ENCODE results near the gene GNAZ.

DNA sequence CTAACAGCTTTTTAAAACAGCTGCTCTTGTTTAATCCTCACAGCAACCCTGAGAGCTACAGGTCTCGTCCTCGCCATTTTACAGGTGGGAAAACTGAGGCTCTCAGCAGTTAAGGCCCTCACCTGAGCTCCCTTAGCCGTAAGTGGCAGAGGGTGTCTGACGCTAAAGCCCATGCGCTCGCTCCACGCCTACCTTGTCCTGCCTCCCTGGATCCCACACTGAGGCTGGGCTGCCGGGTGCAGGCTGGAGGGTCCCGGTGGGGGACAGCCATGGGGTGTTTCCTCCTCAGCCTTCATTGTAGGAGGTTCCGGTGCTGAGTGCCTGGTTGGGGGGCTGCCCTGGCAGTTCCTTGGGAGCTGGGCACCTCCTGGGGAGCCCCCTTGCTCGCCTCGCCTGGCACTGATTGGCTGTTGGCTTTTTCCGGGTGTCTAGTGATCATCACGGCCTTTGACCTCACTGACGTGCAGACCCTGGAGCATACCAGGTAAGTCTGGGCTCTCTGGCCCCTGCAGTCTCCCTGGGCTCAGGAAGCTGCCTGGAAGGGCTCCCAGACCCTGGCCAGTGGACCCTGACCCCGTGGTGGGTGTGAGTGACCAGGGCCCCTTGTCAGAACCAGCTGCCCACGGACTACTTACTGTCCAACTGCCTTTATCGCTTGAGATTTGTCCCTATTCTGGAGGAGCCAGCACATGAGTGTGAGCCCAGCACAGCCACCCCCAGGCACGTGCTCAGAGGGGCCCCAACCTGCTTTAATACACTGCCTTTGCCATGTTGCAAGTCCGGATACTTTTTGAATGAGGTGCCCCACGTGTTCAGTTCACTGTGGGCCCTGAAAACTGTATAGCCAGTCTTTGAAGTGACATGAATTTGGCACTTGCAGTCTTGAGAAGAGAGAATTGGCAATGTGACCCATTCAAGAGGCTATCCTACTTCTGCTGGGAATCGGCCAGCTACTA, 87.5 kb downstream of the GNAZ start:
- TF ChIP-seq, protein P1, sequence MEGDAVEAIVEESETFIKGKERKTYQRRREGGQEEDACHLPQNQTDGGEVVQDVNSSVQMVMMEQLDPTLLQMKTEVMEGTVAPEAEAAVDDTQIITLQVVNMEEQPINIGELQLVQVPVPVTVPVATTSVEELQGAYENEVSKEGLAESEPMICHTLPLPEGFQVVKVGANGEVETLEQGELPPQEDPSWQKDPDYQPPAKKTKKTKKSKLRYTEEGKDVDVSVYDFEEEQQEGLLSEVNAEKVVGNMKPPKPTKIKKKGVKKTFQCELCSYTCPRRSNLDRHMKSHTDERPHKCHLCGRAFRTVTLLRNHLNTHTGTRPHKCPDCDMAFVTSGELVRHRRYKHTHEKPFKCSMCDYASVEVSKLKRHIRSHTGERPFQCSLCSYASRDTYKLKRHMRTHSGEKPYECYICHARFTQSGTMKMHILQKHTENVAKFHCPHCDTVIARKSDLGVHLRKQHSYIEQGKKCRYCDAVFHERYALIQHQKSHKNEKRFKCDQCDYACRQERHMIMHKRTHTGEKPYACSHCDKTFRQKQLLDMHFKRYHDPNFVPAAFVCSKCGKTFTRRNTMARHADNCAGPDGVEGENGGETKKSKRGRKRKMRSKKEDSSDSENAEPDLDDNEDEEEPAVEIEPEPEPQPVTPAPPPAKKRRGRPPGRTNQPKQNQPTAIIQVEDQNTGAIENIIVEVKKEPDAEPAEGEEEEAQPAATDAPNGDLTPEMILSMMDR (IDR thresholded peaks at IDR 0.05): no peak
- TF ChIP-seq POLR2A (IDR thresholded peaks at IDR 0.05): no peak

All from testis (tissue), 2 donors.